Neural cell (in vitro differentiated cells): Measurements from ENCODE around the gene RSPH1. TPM values are rescaled to one million over a fixed set of nuclear protein-coding genes. Genes with fewer than 3 reads are reported as not detected.

ENCODE experiments used
- H2AFZ ChIP-seq: fragments of 200-600, 300-800 bp; sonication (generic), shearing (Covaris generic); 2 replicates; pipeline ENCODE4 v1.6.0; 2014; ENCODE audit warnings: low read depth, mild to moderate bottlenecking, antibody characterized with exemption, low read length, moderate library complexity
- H3F3A ChIP-seq: fragments of 200-600 bp; shearing (Covaris generic); 2 replicates; pipeline ENCODE4 v1.6.1; 2016; ENCODE audit warnings: mild to moderate bottlenecking, moderate library complexity, mixed read lengths, antibody characterized with exemption, low read length; ENCODE audit not compliant: insufficient read depth, poor library complexity, severe bottlenecking
- H3K27ac ChIP-seq: fragments of 200-600, 300-800 bp; sonication (generic), shearing (Covaris generic); 2 replicates; pipeline ENCODE4 v1.5.1; 2014; ENCODE audit warnings: mild to moderate bottlenecking, low read length, moderate library complexity
- H3K27me3 ChIP-seq: fragments of 300-800, 200-600 bp; sonication (generic), shearing (Covaris generic); 2 replicates; pipeline ENCODE4 v1.6.0; 2014; ENCODE audit warnings: mild to moderate bottlenecking, low read depth, low read length, moderate library complexity; ENCODE audit not compliant: insufficient read depth
- H3K36me3 ChIP-seq: fragments of 300-800, 200-600 bp; sonication (generic), shearing (Covaris generic); 2 replicates; pipeline ENCODE4 v1.5.1; 2014; ENCODE audit warnings: mild to moderate bottlenecking, antibody characterized with exemption, low read length, moderate library complexity; ENCODE audit not compliant: insufficient read depth
- H3K4me2 ChIP-seq: fragments of 300-800, 200-600 bp; sonication (generic), shearing (Covaris generic); 2 replicates; pipeline ENCODE4 v1.6.0; 2014; ENCODE audit warnings: mild to moderate bottlenecking, low read length
- H3K4me3 ChIP-seq: fragments of 300-800, 200-600 bp; sonication (generic), shearing (Covaris generic); 2 replicates; pipeline ENCODE4 v1.5.1; 2014; ENCODE audit warnings: mild to moderate bottlenecking, low read length, moderate library complexity
- H3K79me2 ChIP-seq: fragments of 200-600 bp; shearing (Covaris generic); replicated peaks from 2 replicates; pipeline ENCODE4 v1.6.0; 2014; ENCODE audit warnings: mild to moderate bottlenecking, low read length, moderate library complexity; ENCODE audit not compliant: insufficient read depth
- H3K9ac ChIP-seq: fragments of 300-800, 200-600 bp; sonication (generic), shearing (Covaris generic); 2 replicates; pipeline ENCODE4 v1.6.1; 2016; ENCODE audit warnings: mild to moderate bottlenecking, low read length, mixed read lengths
- H3K9me2 ChIP-seq: fragments of 200-600 bp; shearing (Covaris generic); 2 replicates; pipeline ENCODE4 v1.6.1; 2016; ENCODE audit warnings: mild to moderate bottlenecking, low read length, mixed read lengths; ENCODE audit not compliant: insufficient read depth
- H3K9me3 ChIP-seq: fragments of 200-600, 300-800 bp; sonication (generic), shearing (Covaris generic); 2 replicates; pipeline ENCODE4 v1.6.1; 2016; ENCODE audit warnings: mild to moderate bottlenecking, mixed run types, low read length, moderate library complexity, mixed read lengths
- H4K20me1 ChIP-seq: fragments of 200-600 bp; shearing (Covaris generic); 2 replicates; pipeline ENCODE4 v1.6.1; 2016; ENCODE audit warnings: mild to moderate bottlenecking, mixed run types; ENCODE audit not compliant: insufficient read depth
- CTCF ChIP-seq: fragments of 450-650 bp; IDR thresholded peaks from 2 replicates; pipeline ENCODE4 v1.5.1; 2014; ENCODE audit warnings: antibody characterized with exemption, mild to moderate bottlenecking, moderate library complexity; ENCODE audit not compliant: poor library complexity, severe bottlenecking
- EP300 ChIP-seq: fragments of 450-650 bp; conservative IDR thresholded peaks from 2 replicates; pipeline ENCODE4 v1.6.1; 2014; ENCODE audit warnings: antibody characterized with exemption, mild to moderate bottlenecking, moderate library complexity; ENCODE audit not compliant: poor library complexity, severe bottlenecking
- EZH2 ChIP-seq: fragments of 200-600, 300-800 bp; shearing (Covaris generic), sonication (generic); IDR thresholded peaks from 2 replicates; pipeline ENCODE4 v1.6.1; 2014; ENCODE audit warnings: antibody characterized with exemption, low read length, borderline replicate concordance, mild to moderate bottlenecking; ENCODE audit not compliant: insufficient read depth, poor library complexity, severe bottlenecking
- MXI1 ChIP-seq: fragments of 450-650 bp; conservative IDR thresholded peaks from 2 replicates; pipeline ENCODE4 v1.6.1; 2014; ENCODE audit warnings: antibody characterized with exemption, mild to moderate bottlenecking; ENCODE audit not compliant: poor library complexity, severe bottlenecking
- POLR2AphosphoS5 ChIP-seq: IDR thresholded peaks from 2 replicates; pipeline ENCODE4 v1.6.1; 2012
- RAD21 ChIP-seq: fragments of 450-650 bp; conservative IDR thresholded peaks from 2 replicates; pipeline ENCODE4 v1.6.1; 2014; ENCODE audit warnings: antibody characterized with exemption, mild to moderate bottlenecking, moderate library complexity
- SMC3 ChIP-seq: fragments of 450-650 bp; conservative IDR thresholded peaks from 2 replicates; pipeline ENCODE4 v1.6.1; 2014; ENCODE audit warnings: antibody characterized with exemption, mild to moderate bottlenecking, moderate library complexity; ENCODE audit not compliant: poor library complexity
- TAF1 ChIP-seq: IDR thresholded peaks from 2 replicates; pipeline ENCODE4 v1.6.1; 2012; ENCODE audit warnings: low read depth
- polyA plus RNA-seq: library from polyadenylated mRNA; depleted of rRNA; stranded (reverse); fragments of >200 nt; gene quantifications from 2 replicates; pipeline ENCODE4 v1.2.3, GENCODE V29; 2014
- TF ChIP-seq, protein P1 (sequence below): IDR thresholded peaks from 2 replicates; pipeline ENCODE4 v1.6.1; 2012; ENCODE audit warnings: borderline replicate concordance

The RSPH1 gene
- polyA plus RNA-seq, 1 donor from 2014 or later: 1.3 TPM

GRCh38 chr21:42433946-42434551 is 62.0 kb downstream of the RSPH1 start:
- Histone ChIP-seq H3K4me2 (no peak overlapping the region), H3K9me2 (no peaks in the 10 kb centered on the region)
- no peak for TF ChIP-seq TAF1
- TF ChIP-seq EP300: no peak
- no peak for TF ChIP-seq RAD21
- no peak for TF ChIP-seq CTCF
- TF ChIP-seq, protein P1, sequence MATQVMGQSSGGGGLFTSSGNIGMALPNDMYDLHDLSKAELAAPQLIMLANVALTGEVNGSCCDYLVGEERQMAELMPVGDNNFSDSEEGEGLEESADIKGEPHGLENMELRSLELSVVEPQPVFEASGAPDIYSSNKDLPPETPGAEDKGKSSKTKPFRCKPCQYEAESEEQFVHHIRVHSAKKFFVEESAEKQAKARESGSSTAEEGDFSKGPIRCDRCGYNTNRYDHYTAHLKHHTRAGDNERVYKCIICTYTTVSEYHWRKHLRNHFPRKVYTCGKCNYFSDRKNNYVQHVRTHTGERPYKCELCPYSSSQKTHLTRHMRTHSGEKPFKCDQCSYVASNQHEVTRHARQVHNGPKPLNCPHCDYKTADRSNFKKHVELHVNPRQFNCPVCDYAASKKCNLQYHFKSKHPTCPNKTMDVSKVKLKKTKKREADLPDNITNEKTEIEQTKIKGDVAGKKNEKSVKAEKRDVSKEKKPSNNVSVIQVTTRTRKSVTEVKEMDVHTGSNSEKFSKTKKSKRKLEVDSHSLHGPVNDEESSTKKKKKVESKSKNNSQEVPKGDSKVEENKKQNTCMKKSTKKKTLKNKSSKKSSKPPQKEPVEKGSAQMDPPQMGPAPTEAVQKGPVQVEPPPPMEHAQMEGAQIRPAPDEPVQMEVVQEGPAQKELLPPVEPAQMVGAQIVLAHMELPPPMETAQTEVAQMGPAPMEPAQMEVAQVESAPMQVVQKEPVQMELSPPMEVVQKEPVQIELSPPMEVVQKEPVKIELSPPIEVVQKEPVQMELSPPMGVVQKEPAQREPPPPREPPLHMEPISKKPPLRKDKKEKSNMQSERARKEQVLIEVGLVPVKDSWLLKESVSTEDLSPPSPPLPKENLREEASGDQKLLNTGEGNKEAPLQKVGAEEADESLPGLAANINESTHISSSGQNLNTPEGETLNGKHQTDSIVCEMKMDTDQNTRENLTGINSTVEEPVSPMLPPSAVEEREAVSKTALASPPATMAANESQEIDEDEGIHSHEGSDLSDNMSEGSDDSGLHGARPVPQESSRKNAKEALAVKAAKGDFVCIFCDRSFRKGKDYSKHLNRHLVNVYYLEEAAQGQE: no peak
- TF ChIP-seq MXI1: no peak
- TF ChIP-seq EZH2: no peak
- no peak for TF ChIP-seq SMC3
- TF ChIP-seq POLR2AphosphoS5: no peak

DNA sequence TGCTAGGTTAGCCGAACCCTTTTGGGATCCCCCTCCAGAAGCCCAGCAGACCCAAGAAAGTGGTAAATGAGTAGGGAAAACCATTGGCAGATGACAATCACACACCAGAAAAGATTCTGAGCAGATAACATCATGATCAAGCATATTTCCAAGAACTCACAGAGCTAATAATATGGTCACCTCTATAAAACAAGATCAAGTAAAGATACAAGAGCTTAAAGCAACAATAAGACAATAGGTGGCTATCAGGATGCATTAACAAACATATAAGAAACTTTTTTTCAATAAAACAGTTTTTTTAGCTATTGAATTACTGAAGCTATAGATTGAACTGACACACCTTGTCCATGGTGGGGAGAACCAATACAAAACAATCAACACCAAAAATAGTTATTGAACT is 63.3 kb downstream of the RSPH1 start:
- Histone ChIP-seq H4K20me1 (no peaks in the 10 kb centered on the region), H3K4me3 (no peak overlapping the region)
- no peak for TF ChIP-seq EZH2
- no peak for TF ChIP-seq SMC3
- no peak for TF ChIP-seq CTCF
- no peak for TF ChIP-seq EP300
- TF ChIP-seq, protein P1: no peak
- no peak for TF ChIP-seq TAF1

More at GRCh38 chr21:42433946-42434551, 62.0 kb downstream of the RSPH1 start:
- no peak overlapping the region for H3K9ac ChIP-seq
- no peaks in the 10 kb centered on the region for H3F3A ChIP-seq
- H3K79me2 ChIP-seq: no peaks in the 10 kb centered on the region
- H3K4me3 ChIP-seq: no peak overlapping the region
- no peak overlapping the region for H3K27ac ChIP-seq
- H2AFZ ChIP-seq: no peak overlapping the region
- no peaks in the 10 kb centered on the region for H3K27me3 ChIP-seq
- H3K9me3 ChIP-seq: peaks cover 12% of the 10 kb centered on the region
- no peaks in the 10 kb centered on the region for H4K20me1 ChIP-seq
- no peaks in the 10 kb centered on the region for H3K36me3 ChIP-seq

More for the DNA sequence above, 63.3 kb downstream of the RSPH1 start:
- Histone ChIP-seq H3K27me3 (no peaks in the 10 kb centered on the region), H3K79me2 (no peaks in the 10 kb centered on the region), H2AFZ (no peak overlapping the region), H3K36me3 (no peaks in the 10 kb centered on the region), H3K9ac (no peak overlapping the region), H3F3A (no peaks in the 10 kb centered on the region), H3K9me2 (no peaks in the 10 kb centered on the region), H3K9me3 (peaks cover 12% of the 10 kb centered on the region), H3K27ac (no peak overlapping the region), H3K4me2 (no peak overlapping the region)
